HCT116 (cell line): Measurements from ENCODE around the gene PAM16. TPM values are rescaled to one million over a fixed set of nuclear protein-coding genes. Genes with fewer than 3 reads are reported as not detected.
A peak's percentile ranks its signal among the peaks of the same experiment; 100 is the strongest.

Source experiments
- ATAC-seq: fragments of 200-7000 bp; cut with Tn5 transposase; 2 replicates; pipeline ENCODE4 v1.9.1; 2020; ENCODE audit warnings: mild to moderate bottlenecking, moderate library complexity
- Bru-seq: library from RNA; stranded (reverse); fragments of 400-500 nt; gene quantifications from one replicate; lab custom pipeline; 2021; lab: Mats Ljungman, UMichigan
- BruChase-seq, 2 experiments: library from RNA; stranded (reverse); fragments of 400-500 nt; gene quantifications; one replicate each; lab custom pipeline; 2021; lab: Mats Ljungman, UMichigan
- BruUV-seq: library from RNA; stranded (reverse); fragments of 400-500 nt; replicated peaks from 2 replicates; lab custom pipeline; 2021; lab: Mats Ljungman, UMichigan
- CTCF ChIA-PET: fragments of 300-600 bp; sonication (Branson Sonifier 250); formaldehyde crosslinking; loops from one replicate; lab custom pipeline; 2021; ENCODE audit warnings: antibody characterized with exemption; lab: Charles Lee
- POLR2A ChIA-PET: fragments of 300-600, 350-600 bp; sonication (Branson Sonifier 250); formaldehyde crosslinking; loops from one replicate; lab custom pipeline; 2021; ENCODE audit warnings: antibody characterized with exemption; lab: Charles Lee
- RAD21 ChIA-PET, 2 experiments: fragments of 300-600 bp; sonication (Branson Sonifier 250); formaldehyde crosslinking; loops; one replicate each; lab custom pipeline; 2023; ENCODE audit warnings: low total read pairs in 2 of 2; ENCODE audit not compliant: uncharacterized antibody in 2 of 2, unreplicated experiment in 2 of 2, low non-redundant PET in 1 of 2; lab: Charles Lee
- DNase-seq: peaks from one replicate; pipeline ENCODE4 v3.0.0-alpha.2; 2010; ENCODE audit warnings: low read depth, low spot score
- H2AFZ ChIP-seq: fragments of 200-600 bp; shearing (Covaris generic), sonication (generic); 2 replicates; pipeline ENCODE4 v1.6.1; 2017; ENCODE audit warnings: low read depth, mixed run types, mixed read lengths, antibody characterized with exemption, low read length; ENCODE audit not compliant: poor library complexity, severe bottlenecking
- H3K27ac ChIP-seq: 2 replicates; pipeline ENCODE4 v1.5.1; 2012; ENCODE audit warnings: low read depth, low read length
- H3K27me3 ChIP-seq: fragments of 200-600 bp; sonication (generic); 2 replicates; pipeline ENCODE4 v1.6.1; 2016; ENCODE audit warnings: mixed run types, low read length, mixed read lengths; ENCODE audit not compliant: insufficient read depth
- H3K36me3 ChIP-seq, 2 experiments: fragments of 200-500 bp in 1 of 2; fragments of 200-600 bp in 1 of 2; sonication (Bioruptor generic) in 1 of 2; sonication (generic) in 1 of 2; 2 replicates each; pipeline versions ENCODE4 v1.5.1 to v1.6.1; 2014 to 2016; ENCODE audit warnings: low read length in 2 of 2, inconsistent platforms in 1 of 2, mixed read lengths in 1 of 2, mixed run types in 1 of 2; ENCODE audit not compliant: insufficient read depth in 2 of 2, control insufficient read depth in 1 of 2
- H3K4me1 ChIP-seq, 2 experiments: fragments of 200-600 bp in 1 of 2; sonication (generic) in 1 of 2; 2 replicates each; pipeline versions ENCODE4 v1.5.1 to v1.6.1; 2012 to 2017; ENCODE audit warnings: low read length in 2 of 2, inconsistent platforms in 1 of 2, mild to moderate bottlenecking in 1 of 2, mixed read lengths in 1 of 2, mixed run types in 1 of 2, moderate library complexity in 1 of 2; ENCODE audit not compliant: insufficient read depth in 2 of 2, control insufficient read depth in 1 of 2
- H3K4me2 ChIP-seq: fragments of 200-600 bp; sonication (generic); 2 replicates; pipeline ENCODE4 v1.6.1; 2017; ENCODE audit warnings: mixed run types, low read length, mixed read lengths
- H3K4me3 ChIP-seq, 2 experiments: fragments of 200-600 bp in 1 of 2; sonication (generic) in 1 of 2; replicated peaks in 1 of 2; 2 replicates each; pipeline ENCODE4 v1.5.1; 2011 to 2016; ENCODE audit warnings: low read length in 2 of 2, control low read depth in 1 of 2, low read depth in 1 of 2, mild to moderate bottlenecking in 1 of 2, mixed read lengths in 1 of 2, mixed run types in 1 of 2
- H3K79me2 ChIP-seq: fragments of 200-600 bp; sonication (generic); 2 replicates; pipeline ENCODE4 v1.6.1; 2017; ENCODE audit warnings: mild to moderate bottlenecking, mixed run types, low read length, moderate library complexity, mixed read lengths; ENCODE audit not compliant: insufficient read depth
- H3K9ac ChIP-seq: fragments of 200-600 bp; sonication (generic); 2 replicates; pipeline ENCODE4 v1.6.1; 2016; ENCODE audit warnings: low read length, mixed read lengths
- H3K9me2 ChIP-seq: fragments of 200-600 bp; sonication (generic), shearing (Covaris generic); 2 replicates; pipeline ENCODE4 v1.6.1; 2017; ENCODE audit warnings: mixed run types, mild to moderate bottlenecking, moderate library complexity; ENCODE audit not compliant: insufficient read depth
- H3K9me3 ChIP-seq, 2 experiments: fragments of 200-500 bp in 1 of 2; fragments of 200-600 bp in 1 of 2; sonication (Bioruptor generic) in 1 of 2; sonication (generic) in 1 of 2; 2 replicates each; pipeline ENCODE4 v1.6.1; 2014 to 2017; ENCODE audit warnings: low read length in 2 of 2, mixed read lengths in 2 of 2, inconsistent platforms in 1 of 2, low read depth in 1 of 2, mild to moderate bottlenecking in 1 of 2, mixed run types in 1 of 2, moderate library complexity in 1 of 2; ENCODE audit not compliant: control insufficient read depth in 1 of 2, insufficient read depth in 1 of 2
- H4K20me1 ChIP-seq: fragments of 200-600 bp; sonication (generic), shearing (Covaris generic); 2 replicates; pipeline ENCODE4 v1.6.1; 2017; ENCODE audit warnings: mixed run types, mild to moderate bottlenecking, moderate library complexity; ENCODE audit not compliant: insufficient read depth
- ELF1 ChIP-seq: IDR thresholded peaks from 2 replicates; pipeline ENCODE4 v1.6.1; 2012; ENCODE audit warnings: low read depth, borderline replicate concordance
- POLR2A ChIP-seq: IDR thresholded peaks from 2 replicates; pipeline ENCODE4 v1.7.0; 2011; ENCODE audit warnings: borderline replicate concordance; ENCODE audit not compliant: insufficient read depth, insufficient read length; ENCODE audit errors: extremely low read depth
- POLR2AphosphoS5 ChIP-seq: IDR thresholded peaks from 2 replicates; pipeline ENCODE4 v1.6.1; 2011; ENCODE audit warnings: mild to moderate bottlenecking, low read depth, low read length, moderate library complexity
- YY1 ChIP-seq: IDR thresholded peaks from 2 replicates; pipeline ENCODE4 v1.6.1; 2011; ENCODE audit warnings: low read length, low read depth, moderate library complexity, mild to moderate bottlenecking; ENCODE audit not compliant: insufficient replicate concordance; ENCODE audit errors: extremely low read depth
- ZFX ChIP-seq: fragments of 450-650 bp; IDR thresholded peaks from 2 replicates; pipeline ENCODE4 v1.6.1; 2017
- intact Hi-C: fragments of 100-400 bp; cut with micrococcal nuclease; formaldehyde crosslinking; loops from 2 replicates; pipeline ENCODE4 v1.10.0; 2022
- long read RNA-seq: library from polyadenylated mRNA; unstranded; transcript quantifications from one replicate; pipeline ENCODE4 v2.0.0, GENCODE V29; 2021; ENCODE audit not compliant: unreplicated experiment
- polyA plus RNA-seq: library from polyadenylated mRNA; unstranded; fragments of >200 nt; gene quantifications from 2 replicates; pipeline ENCODE4 v1.2.1, GENCODE V29; 2012; ENCODE audit warnings: missing spikeins
- total RNA-seq: library from RNA; stranded (reverse); gene quantifications from one replicate; pipeline ENCODE4 v1.2.1, GENCODE V29; 2021; ENCODE audit not compliant: unreplicated experiment

Gene PAM16
- 102 TPM for total RNA-seq
- polyA plus RNA-seq = 98.6 and 111 TPM in 2 replicates
- percentile 56 among the genes with signal in this experiment for Bru-seq, nascent RNA
- percentile 66 among the genes with signal in this experiment for BruChase-seq, experiment 1, labeled RNA remaining after a 6-hour chase
- percentile 59 among the genes with signal in this experiment for BruChase-seq, experiment 2, labeled RNA remaining after a 2-hour chase
- long read RNA-seq, transcript PAM16-201 (5 exons, 587 nt) = major isoform, 24 of 40 reads
- long read RNA-seq, partial matches to known transcripts = 4 of 40 reads
- long read RNA-seq, other reads (novel, unspliced or antisense) = 8 of 40 reads

DNA sequence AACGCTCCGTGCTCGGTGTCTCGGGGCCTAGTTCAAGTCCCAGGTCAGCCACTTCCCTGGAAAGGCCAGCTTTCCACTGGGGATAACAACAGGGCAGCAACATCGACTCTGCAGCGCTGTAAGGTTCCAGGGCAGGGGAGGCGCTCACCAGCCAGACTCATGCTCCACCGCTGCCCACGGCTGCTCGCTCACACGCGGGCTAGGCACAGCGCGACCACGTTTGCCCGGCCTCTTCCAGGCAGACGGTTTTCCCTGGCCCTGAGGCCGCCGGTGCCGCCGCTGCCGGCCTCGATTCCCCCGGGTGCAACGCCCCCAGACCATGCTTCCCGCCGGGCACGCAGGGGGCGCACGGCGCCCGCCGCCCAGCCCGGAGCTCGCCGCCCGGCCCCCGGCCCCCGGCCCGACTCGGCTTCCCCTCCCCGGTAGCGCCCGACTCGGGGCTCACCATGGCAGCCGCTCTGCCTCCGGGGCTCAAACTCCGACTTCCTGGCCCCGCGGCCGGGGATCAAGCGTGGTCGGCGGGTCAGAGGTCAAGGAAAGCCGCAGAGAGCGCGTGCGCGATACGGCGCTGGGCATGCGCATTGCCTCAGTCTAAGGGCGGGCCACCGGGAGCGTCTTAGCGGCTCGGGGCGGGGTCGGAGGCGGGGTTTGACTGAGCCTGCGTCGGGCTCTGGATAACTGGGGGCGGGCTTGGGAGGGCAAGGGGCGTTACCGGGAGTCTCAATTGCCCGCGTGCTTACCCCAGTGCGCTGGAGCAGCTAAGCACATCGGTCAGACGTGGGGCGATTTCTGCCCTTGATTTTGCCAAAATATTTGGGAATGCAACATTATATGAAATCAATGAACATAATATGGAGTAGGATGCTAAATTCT is at the start of gene PAM16:
TSS of gene PAM16 (minus strand) at position 535 of the 873 bp plus-strand sequence. CDS start at position 448, 87 bp downstream.
- no TSS peak for BruUV-seq
- Histone ChIP-seq H3K9me2 (no peaks in the 10 kb centered on the region), H3K9me3 (no peaks in the 10 kb centered on the region), H3K4me3 (peak within 1 kb of the TSS; percentile 98 to 99), H3K9ac (peak within 1 kb of the TSS; percentile 99), H4K20me1 (peaks cover 5% of the 10 kb centered on the region; the same call in 1 of the 2 replicates), H3K36me3 (peaks cover 2 to 9% of the 10 kb centered on the region in 2 experiments; a peak in 2 of 4 replicates), H3K27me3 (no peaks in the 10 kb centered on the region), H3K4me2 (peak within 1 kb of the TSS; percentile 89), H2AFZ (peak within 1 kb of the TSS; percentile 4), H3K4me1 (peaks cover 7 to 19% of the 10 kb centered on the region in 2 experiments)
- RAD21 ChIA-PET = interaction anchor here in 1 of 2 experiments (0.5 to 1.3 kb wide), 2 partner anchors 52 to 216 kb away, joined by 3 to 6 read pairs; no protein-coding TSS in a partner anchor
- CTCF ChIA-PET = interaction anchor here (0.7 to 2.0 kb wide), 7 partner anchors 10 to 97 kb away, joined by 3 to 13 read pairs (median 3); no protein-coding TSS in a partner anchor
- peak; percentile 87 for DNase-seq
- intact Hi-C loops = no loop called here
- TF ChIP-seq ELF1 = no peak
- peak; percentile 47 for TF ChIP-seq POLR2A
- peak; percentile 81; the same call in 1 of the 2 replicates for TF ChIP-seq ZFX
- peak; percentile 25 for TF ChIP-seq YY1
- peak; percentile 79 for TF ChIP-seq POLR2AphosphoS5
- TF ChIP-seq, all 23 proteins: peak for 4
- POLR2A ChIA-PET = no interaction called here
- peak; percentile 94 for ATAC-seq
- Histone ChIP-seq H3K27ac (peak within 1 kb of the TSS; percentile 94), H3K79me2 (peaks cover 51% of the 10 kb centered on the region)
